Liver (tissue), 9 donors: ENCODE data around the gene ARHGEF4. TPM values are rescaled to one million over a fixed set of nuclear protein-coding genes. Genes with fewer than 3 reads are reported as not detected.

Source experiments
- DNase-seq: peaks from one replicate; pipeline ENCODE4 v3.0.0-alpha.2; 2017; ENCODE audit warnings: low spot score
- H3K27ac ChIP-seq, 2 donors: one replicate each; pipeline ENCODE4 v1.7.0; 2013; ENCODE audit warnings: inconsistent platforms in 2 of 2, low read length in 2 of 2, control low read depth in 1 of 2, low read depth in 1 of 2, mild to moderate bottlenecking in 1 of 2
- H3K27me3 ChIP-seq, 4 donors: one replicate each; pipeline versions ENCODE4 v1.6.1 to v1.7.0; 2013; ENCODE audit warnings: low read length in 3 of 4, inconsistent platforms in 1 of 4, mild to moderate bottlenecking in 1 of 4, moderate library complexity in 1 of 4; ENCODE audit not compliant: control insufficient read depth in 4 of 4, insufficient read depth in 4 of 4
- H3K36me3 ChIP-seq, 4 donors: one replicate each; pipeline versions ENCODE4 v1.6.1 to v1.7.0; 2013; ENCODE audit warnings: low read length in 3 of 4, mild to moderate bottlenecking in 3 of 4, low read depth in 1 of 4, moderate library complexity in 1 of 4; ENCODE audit not compliant: control insufficient read depth in 4 of 4, insufficient read depth in 3 of 4
- H3K4me1 ChIP-seq, 4 donors: one replicate each; pipeline versions ENCODE4 v1.6.1 to v1.7.0; 2013; ENCODE audit warnings: low read length in 3 of 4, mild to moderate bottlenecking in 3 of 4, moderate library complexity in 1 of 4; ENCODE audit not compliant: control insufficient read depth in 4 of 4, insufficient read depth in 4 of 4
- H3K4me3 ChIP-seq, 3 donors: one replicate each; pipeline versions ENCODE4 v1.6.1 to v1.7.0; 2013; ENCODE audit warnings: low read length in 3 of 3, control low read depth in 1 of 3, low read depth in 1 of 3, mild to moderate bottlenecking in 1 of 3
- H3K9ac ChIP-seq, 2 donors: one replicate each; pipeline ENCODE4 v1.7.0; 2013; ENCODE audit warnings: low read length in 2 of 2, mild to moderate bottlenecking in 2 of 2, moderate library complexity in 2 of 2, control low read depth in 1 of 2, low read depth in 1 of 2
- H3K9me3 ChIP-seq, 4 donors: one replicate each; pipeline versions ENCODE4 v1.6.1 to v1.7.0; 2013; ENCODE audit warnings: low read length in 3 of 4; ENCODE audit not compliant: control insufficient read depth in 4 of 4
- ATF3 ChIP-seq: IDR thresholded peaks from 2 replicates; pipeline ENCODE4 v1.6.1; 2016; ENCODE audit warnings: antibody characterized with exemption
- CTCF ChIP-seq: fragments of 150-350 bp; IDR thresholded peaks from 2 replicates; pipeline ENCODE4 v1.5.1; 2017; ENCODE audit warnings: improper control_type of control experiment, low read depth, low read length; ENCODE audit not compliant: missing input control
- EGR1 ChIP-seq, 2 donors: IDR thresholded peaks; 2 replicates each; pipeline ENCODE4 v1.6.1; 2016 to 2018; ENCODE audit warnings: antibody characterized with exemption in 2 of 2, low read depth in 2 of 2
- FOXA1 ChIP-seq: IDR thresholded peaks from 2 replicates; pipeline ENCODE4 v1.6.1; 2016; ENCODE audit warnings: antibody characterized with exemption
- FOXA2 ChIP-seq: IDR thresholded peaks from 2 replicates; pipeline ENCODE4 v1.6.1; 2016; ENCODE audit warnings: antibody characterized with exemption
- GABPA ChIP-seq, 2 donors: IDR thresholded peaks in 1 of 2; conservative IDR thresholded peaks in 1 of 2; 2 replicates each; pipeline ENCODE4 v1.6.1; 2016; ENCODE audit warnings: antibody characterized with exemption in 2 of 2, mild to moderate bottlenecking in 1 of 2, moderate library complexity in 1 of 2
- HNF4A ChIP-seq, 2 donors: conservative IDR thresholded peaks; 2 replicates each; pipeline ENCODE4 v1.6.1; 2016; ENCODE audit warnings: antibody characterized with exemption in 2 of 2, mild to moderate bottlenecking in 2 of 2
- HNF4G ChIP-seq: IDR thresholded peaks from 2 replicates; pipeline ENCODE4 v1.6.1; 2016; ENCODE audit warnings: antibody characterized with exemption
- JUND ChIP-seq, 2 donors: IDR thresholded peaks; 2 replicates each; pipeline ENCODE4 v1.6.1; 2016; ENCODE audit warnings: antibody characterized with exemption in 2 of 2
- NR2F2 ChIP-seq: IDR thresholded peaks from 2 replicates; pipeline ENCODE4 v1.6.1; 2016; ENCODE audit warnings: antibody characterized with exemption
- RAD21 ChIP-seq, 2 donors: IDR thresholded peaks; 2 replicates each; pipeline ENCODE4 v1.6.1; 2016; ENCODE audit warnings: antibody characterized with exemption in 2 of 2, mild to moderate bottlenecking in 2 of 2
- RXRA ChIP-seq, 2 donors: IDR thresholded peaks; 2 replicates each; pipeline ENCODE4 v1.6.1; 2017 to 2018; ENCODE audit warnings: antibody characterized with exemption in 2 of 2, mild to moderate bottlenecking in 1 of 2
- TAF1 ChIP-seq: conservative IDR thresholded peaks from 2 replicates; pipeline ENCODE4 v1.6.1; 2016; ENCODE audit warnings: antibody characterized with exemption, mild to moderate bottlenecking
- WGBS: extraction: QIAGEN DNeasy Blood & Tissue Kit; methylation state at CpG from one replicate; pipeline ENCODE4 v1.1.7; 2013; 5-methylcytosine and 5-hydroxymethylcytosine counted together
- polyA plus RNA-seq, 2 donors: library from polyadenylated mRNA; stranded (reverse) in 1 of 2; unstranded in 1 of 2; fragments of 200-250 nt in 1 of 2; fragments of >200 nt in 1 of 2; fragmentation: Nextera tagmentation in 1 of 2; extraction: Ambion mirVana in 1 of 2; gene quantifications; one replicate each; pipeline versions ENCODE4 v1.2.1 to v1.2.3, GENCODE V29; 2013 to 2015
- total RNA-seq, 2 donors: library from RNA; depleted of rRNA; stranded (reverse); fragments of >200 nt; gene quantifications; one replicate each; pipeline ENCODE4 v1.2.3, GENCODE V29; 2014
- TF ChIP-seq, protein P1 (sequence below): IDR thresholded peaks from 2 replicates; pipeline ENCODE4 v1.6.1; 2016; ENCODE audit warnings: antibody characterized with exemption
- TF ChIP-seq, protein P2 (sequence below): IDR thresholded peaks from 2 replicates; pipeline ENCODE4 v1.6.1; 2016; ENCODE audit warnings: antibody characterized with exemption
- donor health status: healthy.
- donor health status: healthy.
- donor health status: healthy.
- donor health status: healthy.
- donor health status: healthy.

ARHGEF4 gene
- total and polyA plus RNA-seq, 4 donors = 0.08 TPM; not detected in 2

GRCh38 chr2:130963196-130963848, 126.6 kb downstream of the ARHGEF4 start:
- Histone ChIP-seq H3K27me3 (peaks cover 0 to 17% (median 5%) of the 10 kb centered on the region in 4 donors), H3K9me3 (no peaks in the 10 kb centered on the region), H3K36me3 (no peaks in the 10 kb centered on the region), H3K9ac (no peak overlapping the region), H3K4me1 (peaks cover 7 to 19% (median 12%) of the 10 kb centered on the region in 4 donors), H3K4me3 (peak overlapping the region in 1 of 3 donors; percentile 39), H3K27ac (no peak overlapping the region)
- 3% methylated on average over 90 of the region's 90 CpGs for WGBS
- no peak for DNase-seq
- TF ChIP-seq EGR1 (IDR thresholded peaks at IDR 0.05; ENCODE audit: low read depth in 2 of 2) (no peak), ATF3 (no peak), FOXA2 (no peak)
- TF ChIP-seq, protein P1, sequence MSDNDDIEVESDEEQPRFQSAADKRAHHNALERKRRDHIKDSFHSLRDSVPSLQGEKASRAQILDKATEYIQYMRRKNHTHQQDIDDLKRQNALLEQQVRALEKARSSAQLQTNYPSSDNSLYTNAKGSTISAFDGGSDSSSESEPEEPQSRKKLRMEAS = no peak

DNA sequence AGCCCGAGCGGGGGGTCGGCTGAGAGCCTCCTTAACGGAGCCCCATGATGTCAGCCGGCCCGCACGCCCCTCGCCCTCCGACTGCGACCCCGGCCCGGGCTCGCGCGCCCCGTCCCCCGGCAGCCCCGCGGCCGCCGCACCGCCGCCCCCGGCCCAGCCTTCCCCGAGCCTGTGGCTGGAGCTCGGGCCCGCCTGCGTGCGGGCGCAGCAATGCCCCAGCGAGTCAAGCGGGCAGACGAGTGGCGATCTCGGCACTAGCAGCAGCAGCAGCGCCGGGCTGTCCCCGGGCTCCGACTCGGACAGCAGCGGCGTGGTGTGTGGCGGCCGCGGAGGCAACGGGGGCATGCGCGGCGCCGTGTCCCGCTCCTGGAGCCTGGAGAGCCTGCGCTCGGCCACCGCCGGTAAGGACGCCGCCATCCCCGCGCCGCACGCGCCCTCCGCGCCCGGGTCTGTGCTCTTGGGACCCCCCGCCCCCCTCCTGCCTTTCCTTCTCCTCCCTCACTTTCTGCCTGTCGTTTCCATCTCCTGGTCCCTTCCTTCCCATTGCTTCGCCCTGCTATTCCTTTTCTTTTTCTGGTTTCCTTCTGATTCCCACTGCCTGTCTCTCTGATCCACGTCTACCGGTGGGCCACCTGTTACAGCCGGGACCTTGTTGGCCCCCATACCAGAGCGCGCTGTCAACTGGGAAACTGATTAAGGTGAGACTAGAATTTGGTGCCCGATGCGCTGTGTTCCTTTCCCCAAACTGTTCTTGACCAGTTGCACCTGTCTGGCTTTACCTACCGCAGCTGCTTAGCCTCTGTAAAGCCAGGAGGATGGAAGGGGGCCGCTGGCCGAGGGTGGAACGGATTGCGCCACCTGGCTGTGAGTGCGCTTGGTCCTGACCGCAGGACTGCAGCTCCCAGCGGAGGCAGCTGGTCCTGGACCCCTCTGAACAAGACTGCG, 127.4 kb downstream of the ARHGEF4 start:
- Histone ChIP-seq H3K4me3 (peak overlapping the region in 1 of 3 donors; percentile 39), H3K27me3 (peaks cover 0 to 17% (median 5%) of the 10 kb centered on the region in 4 donors), H3K27ac (no peak overlapping the region), H3K9me3 (no peaks in the 10 kb centered on the region), H3K9ac (no peak overlapping the region), H3K4me1 (peaks cover 7 to 19% (median 12%) of the 10 kb centered on the region in 4 donors), H3K36me3 (no peaks in the 10 kb centered on the region)
- WGBS = 3% methylated on average over 81 of the region's 84 CpGs
- no peak for DNase-seq
- TF ChIP-seq RXRA (IDR thresholded peaks at IDR 0.05) = no peak
- peak in 1 of 2 donors; percentile 8 for TF ChIP-seq RAD21 (IDR thresholded peaks at IDR 0.05)

DNA sequence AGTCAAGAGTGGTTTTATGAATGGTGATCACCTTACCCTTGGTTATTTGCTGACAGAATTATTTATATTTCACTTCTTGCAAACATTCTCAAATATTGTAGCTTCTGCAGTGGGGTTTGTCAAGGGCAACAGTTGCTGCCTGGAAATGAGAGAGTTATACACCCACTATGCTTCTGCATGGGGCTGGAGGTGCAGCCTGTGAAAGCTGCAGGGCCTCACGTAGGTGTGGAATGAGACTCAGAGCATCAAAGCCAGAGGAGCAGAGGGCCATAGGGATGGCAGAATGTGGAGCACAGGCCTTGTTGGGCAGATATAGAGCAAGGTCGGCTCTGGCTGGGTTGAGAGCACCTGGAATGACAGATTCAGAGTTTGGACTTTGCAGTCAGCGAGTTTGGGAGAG, 128.2 kb downstream of the ARHGEF4 start:
- H3K9ac ChIP-seq = no peak overlapping the region
- H3K4me3 ChIP-seq = no peak overlapping the region
- peaks cover 0 to 17% (median 5%) of the 10 kb centered on the region in 4 donors for H3K27me3 ChIP-seq
- whole genome bisulfite sequencing = 70% methylated on average over 3 of the region's 3 CpGs
- DNase-seq = no peak
- H3K36me3 ChIP-seq = no peaks in the 10 kb centered on the region
- no peak overlapping the region for H3K27ac ChIP-seq
- H3K4me1 ChIP-seq = peaks cover 7 to 19% (median 12%) of the 10 kb centered on the region in 4 donors
- no peaks in the 10 kb centered on the region for H3K9me3 ChIP-seq
- no peak for TF ChIP-seq FOXA1
- no peak for TF ChIP-seq TAF1

- Histone ChIP-seq H3K9ac (no peak overlapping the region), H3K9me3 (no peaks in the 10 kb centered on the region), H3K27me3 (peaks cover 0 to 17% (median 5%) of the 10 kb centered on the region in 4 donors), H3K36me3 (no peaks in the 10 kb centered on the region), H3K27ac (no peak overlapping the region), H3K4me3 (no peak overlapping the region), H3K4me1 (peaks cover 7 to 19% (median 12%) of the 10 kb centered on the region in 4 donors)
- DNase-seq = no peak
- 31% methylated on average over 15 of the region's 15 CpGs for WGBS
- no peak for TF ChIP-seq HNF4G
- TF ChIP-seq NR2F2 = no peak
- no peak for TF ChIP-seq EGR1 (IDR thresholded peaks at IDR 0.05; ENCODE audit: low read depth in 2 of 2)
- TF ChIP-seq GABPA (IDR thresholded peaks at IDR 0.05 in 1 of 2, conservative IDR thresholded peaks at IDR 0.05 in 1 of 2) = no peak
- no peak for TF ChIP-seq ATF3
- TF ChIP-seq RAD21 (IDR thresholded peaks at IDR 0.05) = no peak
- TF ChIP-seq JUND (IDR thresholded peaks at IDR 0.05) = no peak
- TF ChIP-seq, protein P2, sequence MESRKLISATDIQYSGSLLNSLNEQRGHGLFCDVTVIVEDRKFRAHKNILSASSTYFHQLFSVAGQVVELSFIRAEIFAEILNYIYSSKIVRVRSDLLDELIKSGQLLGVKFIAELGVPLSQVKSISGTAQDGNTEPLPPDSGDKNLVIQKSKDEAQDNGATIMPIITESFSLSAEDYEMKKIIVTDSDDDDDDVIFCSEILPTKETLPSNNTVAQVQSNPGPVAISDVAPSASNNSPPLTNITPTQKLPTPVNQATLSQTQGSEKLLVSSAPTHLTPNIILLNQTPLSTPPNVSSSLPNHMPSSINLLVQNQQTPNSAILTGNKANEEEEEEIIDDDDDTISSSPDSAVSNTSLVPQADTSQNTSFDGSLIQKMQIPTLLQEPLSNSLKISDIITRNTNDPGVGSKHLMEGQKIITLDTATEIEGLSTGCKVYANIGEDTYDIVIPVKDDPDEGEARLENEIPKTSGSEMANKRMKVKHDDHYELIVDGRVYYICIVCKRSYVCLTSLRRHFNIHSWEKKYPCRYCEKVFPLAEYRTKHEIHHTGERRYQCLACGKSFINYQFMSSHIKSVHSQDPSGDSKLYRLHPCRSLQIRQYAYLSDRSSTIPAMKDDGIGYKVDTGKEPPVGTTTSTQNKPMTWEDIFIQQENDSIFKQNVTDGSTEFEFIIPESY = no peak
- no peak for TF ChIP-seq CTCF
- TF ChIP-seq HNF4A (conservative IDR thresholded peaks at IDR 0.05) = no peak
- TF ChIP-seq, protein P1 = no peak
- no peak for TF ChIP-seq FOXA1
Measured at GRCh38 chr2:130966149-130966774, 129.5 kb downstream of the ARHGEF4 start.
